Gastroesophageal sphincter (tissue), 4 donors: Measurements from ENCODE around the gene ACTR8. TPM values are rescaled to one million over a fixed set of nuclear protein-coding genes. Genes with fewer than 3 reads are reported as not detected.

ENCODE experiments used
- ATAC-seq: fragments of 150-250 bp; one replicate; pipeline ENCODE4 v1.9.1; 2016; ENCODE audit warnings: mild to moderate bottlenecking, moderate library complexity
- H3K27ac ChIP-seq, 4 donors: fragments of 200-600 bp; sonication (generic) in 3 of 4; 1 replicate in 3 of 4; 2 replicates in 1 of 4; pipeline ENCODE4 v1.5.1; 2016 to 2019
- H3K27me3 ChIP-seq: fragments of 200-600 bp; sonication (generic); one replicate; pipeline ENCODE4 v1.5.1; 2019
- H3K36me3 ChIP-seq, 2 donors: fragments of 200-600 bp; sonication (generic); one replicate each; pipeline ENCODE4 v1.5.1; 2019; ENCODE audit warnings: control low read depth in 1 of 2
- H3K4me1 ChIP-seq, 3 donors: fragments of 200-600 bp; sonication (generic); 1 replicate in 2 of 3; 2 replicates in 1 of 3; pipeline ENCODE4 v1.5.1; 2016 to 2019; ENCODE audit warnings: control low read depth in 2 of 3
- H3K4me3 ChIP-seq, 2 donors: fragments of 200-600 bp; sonication (generic); one replicate each; pipeline ENCODE4 v1.5.1; 2019; ENCODE audit warnings: mild to moderate bottlenecking in 1 of 2, moderate library complexity in 1 of 2
- H3K9me3 ChIP-seq, 3 donors: fragments of 200-600 bp; sonication (generic); one replicate each; pipeline ENCODE4 v1.5.1; 2017 to 2019; ENCODE audit warnings: control low read depth in 2 of 3
- EP300 ChIP-seq: sonication (generic); formaldehyde crosslinking; IDR thresholded peaks from one replicate; pipeline ENCODE4 v1.6.1; 2017; ENCODE audit warnings: antibody characterized with exemption, mild to moderate bottlenecking
- POLR2A ChIP-seq, 2 donors: fragments of 450-650 bp; IDR thresholded peaks; one replicate each; pipeline ENCODE4 v1.6.1; 2017; ENCODE audit warnings: antibody characterized with exemption in 2 of 2, mild to moderate bottlenecking in 2 of 2, moderate library complexity in 1 of 2
- POLR2AphosphoS5 ChIP-seq: sonication (generic); formaldehyde crosslinking; IDR thresholded peaks from one replicate; pipeline ENCODE4 v1.6.1; 2017; ENCODE audit warnings: antibody characterized with exemption
- WGBS, 2 donors: methylation state at CpG; one replicate each; pipeline ENCODE4 v1.1.5; 2018; ENCODE audit warnings: low coverage in 1 of 2; 5-methylcytosine and 5-hydroxymethylcytosine counted together
- total RNA-seq, 4 donors: library from RNA; depleted of rRNA; stranded (reverse); fragments of >200 nt; gene quantifications; one replicate each; pipeline ENCODE4 v1.1.0, GENCODE V29; 2016
- TF ChIP-seq, protein P1 (sequence below), 4 experiments: fragments of 200-600 bp in 2 of 4; fragments of 450-650 bp in 2 of 4; sonication (generic) in 1 of 4; IDR thresholded peaks; one replicate each; pipeline ENCODE4 v1.5.1; 2017 to 2019; ENCODE audit warnings: antibody characterized with exemption in 4 of 4, mild to moderate bottlenecking in 2 of 4, moderate library complexity in 2 of 4

Gene ACTR8
- total RNA-seq, 4 donors from 2014 or later, result 22.4 to 26.8 (median 25.7) TPM

DNA sequence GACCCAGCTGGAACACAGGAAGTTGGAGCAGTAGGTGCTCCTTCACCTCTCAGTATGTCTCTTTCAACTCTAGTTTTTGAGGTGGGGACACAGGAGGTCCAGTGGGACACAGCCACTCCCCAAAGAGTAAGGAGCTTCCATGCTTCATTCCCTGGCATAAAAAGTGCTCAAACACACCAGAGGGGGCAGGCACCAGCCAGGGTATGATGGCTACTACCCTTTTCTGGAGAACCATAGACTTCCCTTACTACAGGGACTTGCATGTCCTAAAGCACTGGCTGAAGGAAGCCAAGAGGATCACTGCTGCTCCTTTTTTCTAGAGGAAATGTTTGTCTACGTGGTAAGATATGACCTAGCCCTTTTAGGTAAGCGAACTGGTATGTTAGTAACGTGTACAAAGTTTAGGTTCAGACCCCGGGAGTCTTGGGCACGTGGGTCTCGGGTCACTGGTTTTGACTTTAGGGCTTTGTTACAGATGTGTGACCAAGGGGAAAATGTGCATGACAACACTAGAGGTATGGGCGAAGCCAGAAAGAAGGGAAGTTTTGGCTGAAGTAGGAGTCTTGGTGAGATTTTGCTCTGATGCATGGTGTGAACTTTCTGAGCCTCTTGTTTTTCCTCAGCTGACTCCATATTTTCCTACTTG, 23.7 kb downstream of the ACTR8 start:
- ATAC-seq, result no peak
- H3K9me3 ChIP-seq, result no peaks in the 10 kb centered on the region
- TF ChIP-seq POLR2A (IDR thresholded peaks at IDR 0.05) (no peak), POLR2AphosphoS5 (no peak), EP300 (no peak)
- H3K36me3 ChIP-seq, result peaks cover 0 to 33% of the 10 kb centered on the region in 2 donors
- no peak overlapping the region for H3K4me3 ChIP-seq
- no peaks in the 10 kb centered on the region for H3K4me1 ChIP-seq
- WGBS, 2 donors, result 77 to 83% methylated on average over 4 to 7 of the region's 7 CpGs
- H3K27ac ChIP-seq, result no peak overlapping the region
- no peaks in the 10 kb centered on the region for H3K27me3 ChIP-seq

DNA sequence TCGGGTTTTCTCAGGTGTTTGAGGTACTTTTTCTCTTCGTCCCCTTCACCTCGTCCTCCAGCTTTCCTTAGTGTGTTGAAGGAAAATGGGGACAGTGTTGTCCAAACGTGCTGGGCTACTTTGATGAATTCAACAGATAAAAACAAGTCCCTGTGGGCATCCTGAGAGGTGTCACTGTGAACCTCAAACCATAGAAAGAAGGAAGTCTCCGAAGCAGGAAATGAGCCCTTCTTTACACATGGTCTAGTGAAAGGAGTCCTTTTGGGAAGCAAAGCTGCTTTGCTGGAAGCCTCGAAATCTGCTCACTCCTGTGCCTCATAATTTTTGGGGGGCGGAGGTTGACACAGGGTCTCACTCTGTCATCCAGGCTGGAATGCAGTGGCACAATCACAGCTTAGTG, 25.0 kb downstream of the ACTR8 start:
- Histone ChIP-seq H3K4me1 (no peaks in the 10 kb centered on the region), H3K27ac (no peak overlapping the region), H3K27me3 (no peaks in the 10 kb centered on the region), H3K36me3 (peaks cover 0 to 21% of the 10 kb centered on the region in 2 donors), H3K4me3 (no peak overlapping the region), H3K9me3 (no peaks in the 10 kb centered on the region)
- TF ChIP-seq, protein P1, sequence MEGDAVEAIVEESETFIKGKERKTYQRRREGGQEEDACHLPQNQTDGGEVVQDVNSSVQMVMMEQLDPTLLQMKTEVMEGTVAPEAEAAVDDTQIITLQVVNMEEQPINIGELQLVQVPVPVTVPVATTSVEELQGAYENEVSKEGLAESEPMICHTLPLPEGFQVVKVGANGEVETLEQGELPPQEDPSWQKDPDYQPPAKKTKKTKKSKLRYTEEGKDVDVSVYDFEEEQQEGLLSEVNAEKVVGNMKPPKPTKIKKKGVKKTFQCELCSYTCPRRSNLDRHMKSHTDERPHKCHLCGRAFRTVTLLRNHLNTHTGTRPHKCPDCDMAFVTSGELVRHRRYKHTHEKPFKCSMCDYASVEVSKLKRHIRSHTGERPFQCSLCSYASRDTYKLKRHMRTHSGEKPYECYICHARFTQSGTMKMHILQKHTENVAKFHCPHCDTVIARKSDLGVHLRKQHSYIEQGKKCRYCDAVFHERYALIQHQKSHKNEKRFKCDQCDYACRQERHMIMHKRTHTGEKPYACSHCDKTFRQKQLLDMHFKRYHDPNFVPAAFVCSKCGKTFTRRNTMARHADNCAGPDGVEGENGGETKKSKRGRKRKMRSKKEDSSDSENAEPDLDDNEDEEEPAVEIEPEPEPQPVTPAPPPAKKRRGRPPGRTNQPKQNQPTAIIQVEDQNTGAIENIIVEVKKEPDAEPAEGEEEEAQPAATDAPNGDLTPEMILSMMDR (IDR thresholded peaks at IDR 0.05), result no peak
- TF ChIP-seq POLR2A (IDR thresholded peaks at IDR 0.05), result no peak
- no peak for TF ChIP-seq EP300
- no peak for TF ChIP-seq POLR2AphosphoS5
- 83 to 87% methylated on average over 1 to 4 of the region's 7 CpGs for WGBS, 2 donors
- ATAC-seq, result no peak

DNA sequence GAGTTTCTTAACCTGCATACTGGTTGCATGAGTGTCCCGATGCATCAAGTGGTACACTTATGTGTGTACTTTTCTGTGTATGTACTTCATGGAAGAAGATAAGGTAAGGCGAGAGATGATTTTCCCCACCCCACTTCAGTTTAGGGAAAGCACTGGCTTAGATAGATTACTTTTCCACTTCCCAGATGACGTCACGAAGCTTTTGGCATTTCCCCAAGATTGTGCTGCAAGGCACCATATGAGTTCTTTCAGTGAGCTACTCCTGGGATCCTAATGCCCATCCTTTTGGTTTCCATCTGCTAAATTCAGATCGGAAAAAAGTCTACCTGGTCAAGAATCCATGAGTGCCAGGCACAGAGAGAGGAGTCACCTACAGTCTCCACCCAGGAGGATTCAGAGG, 31.1 kb downstream of the ACTR8 start:
- TF ChIP-seq POLR2AphosphoS5 (no peak), EP300 (no peak), POLR2A (IDR thresholded peaks at IDR 0.05) (no peak)
- TF ChIP-seq, protein P1 (IDR thresholded peaks at IDR 0.05), result no peak
- Histone ChIP-seq H3K36me3 (no peaks in the 10 kb centered on the region), H3K4me3 (no peak overlapping the region), H3K27ac (no peak overlapping the region), H3K9me3 (no peaks in the 10 kb centered on the region), H3K4me1 (peaks cover 0 to 18% (median 4%) of the 10 kb centered on the region in 3 donors), H3K27me3 (peaks cover 29% of the 10 kb centered on the region)
- no peak for ATAC-seq
- 15 to 19% methylated on average over 4 to 5 of the region's 5 CpGs for WGBS, 2 donors

DNA sequence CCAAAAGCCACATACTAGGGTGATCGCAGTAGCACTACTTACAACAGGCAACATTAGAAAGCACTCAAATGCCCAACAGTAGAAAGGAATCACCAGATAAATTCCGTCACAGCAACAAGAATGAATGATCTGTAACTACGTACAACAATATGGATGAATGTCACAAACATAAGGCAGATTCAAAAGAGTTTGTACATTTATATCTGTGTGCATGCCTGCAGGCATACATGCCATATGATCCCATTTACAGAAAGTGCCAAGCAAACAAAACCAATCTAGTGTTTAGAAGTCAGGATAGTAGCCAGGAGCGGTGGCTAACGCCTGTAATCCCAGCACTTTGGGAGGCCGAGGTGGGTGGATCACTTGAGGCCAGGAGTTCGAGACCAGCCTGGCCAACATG, 32.0 kb downstream of the ACTR8 start:
- TF ChIP-seq POLR2A (IDR thresholded peaks at IDR 0.05) (no peak), POLR2AphosphoS5 (no peak), EP300 (no peak)
- TF ChIP-seq, protein P1 (IDR thresholded peaks at IDR 0.05), result no peak
- peaks cover 0 to 27% (median 4%) of the 10 kb centered on the region in 3 donors for H3K4me1 ChIP-seq
- no peaks in the 10 kb centered on the region for H3K36me3 ChIP-seq
- no peak for ATAC-seq
- H3K27me3 ChIP-seq, result peaks cover 29% of the 10 kb centered on the region
- WGBS, 2 donors, result 97% methylated on average over 4 to 7 of the region's 7 CpGs
- H3K4me3 ChIP-seq, result no peak overlapping the region
- H3K9me3 ChIP-seq, result no peaks in the 10 kb centered on the region
- no peak overlapping the region for H3K27ac ChIP-seq

DNA sequence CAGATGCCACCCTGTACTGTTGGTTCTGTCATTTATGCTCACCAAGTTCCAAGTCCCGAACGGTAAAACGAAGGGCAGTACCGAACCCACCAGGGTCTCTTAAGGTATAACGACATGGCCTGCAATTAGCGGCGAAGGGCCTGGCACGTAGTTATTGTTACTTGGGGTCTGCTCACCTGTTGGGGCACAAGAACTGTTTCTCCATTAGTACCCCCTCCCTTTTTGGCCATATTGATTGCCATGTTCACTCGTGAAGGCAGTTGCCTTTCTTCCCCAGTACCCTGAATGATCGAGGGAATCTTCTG, 35.1 kb downstream of the ACTR8 start:
- Histone ChIP-seq H3K9me3 (no peaks in the 10 kb centered on the region), H3K27me3 (peaks cover 29% of the 10 kb centered on the region), H3K4me3 (peak overlapping the region in 1 of 2 donors; percentile 80), H3K36me3 (no peaks in the 10 kb centered on the region), H3K27ac (no peak overlapping the region), H3K4me1 (peaks cover 0 to 27% (median 4%) of the 10 kb centered on the region in 3 donors)
- ATAC-seq, result no peak
- WGBS, 2 donors, result 67 to 72% methylated on average over 9 to 10 of the region's 10 CpGs
- TF ChIP-seq, protein P1 (IDR thresholded peaks at IDR 0.05), result no peak
- TF ChIP-seq POLR2AphosphoS5 (no peak), EP300 (no peak), POLR2A (IDR thresholded peaks at IDR 0.05) (no peak)
